Fibroblast of villous mesenchyme (primary cell): ENCODE data around the gene RGS18. TPM values are rescaled to one million over a fixed set of nuclear protein-coding genes. Genes with fewer than 3 reads are reported as not detected.
"Not testable (repeated sequence)": the region's sequence is repeated elsewhere in the genome, so short reads cannot be mapped to it uniquely, and the experiment has no call there.

Experiments used
- DNase-seq: peaks from one replicate; pipeline ENCODE4 v3.0.0-alpha.2; 2010; ENCODE audit warnings: low read depth
- H3K4me3 ChIP-seq: 2 replicates; pipeline ENCODE4 v1.5.1; 2011; ENCODE audit warnings: low read depth, mild to moderate bottlenecking, low read length
- CTCF ChIP-seq: IDR thresholded peaks from 2 replicates; pipeline ENCODE4 v1.5.1; 2012; ENCODE audit warnings: low read depth, mild to moderate bottlenecking, low read length; ENCODE audit not compliant: insufficient read depth
- total RNA-seq: library from RNA; depleted of rRNA; stranded (reverse); fragments of >200 nt; gene quantifications from 2 replicates; pipeline ENCODE4 v1.2.3, GENCODE V29; 2012

The RGS18 gene
- total RNA-seq, 1 donor: not detected

GRCh38 chr1:192126030-192126619, 32.1 kb upstream of the RGS18 start:
- TF ChIP-seq CTCF: no peak

DNA sequence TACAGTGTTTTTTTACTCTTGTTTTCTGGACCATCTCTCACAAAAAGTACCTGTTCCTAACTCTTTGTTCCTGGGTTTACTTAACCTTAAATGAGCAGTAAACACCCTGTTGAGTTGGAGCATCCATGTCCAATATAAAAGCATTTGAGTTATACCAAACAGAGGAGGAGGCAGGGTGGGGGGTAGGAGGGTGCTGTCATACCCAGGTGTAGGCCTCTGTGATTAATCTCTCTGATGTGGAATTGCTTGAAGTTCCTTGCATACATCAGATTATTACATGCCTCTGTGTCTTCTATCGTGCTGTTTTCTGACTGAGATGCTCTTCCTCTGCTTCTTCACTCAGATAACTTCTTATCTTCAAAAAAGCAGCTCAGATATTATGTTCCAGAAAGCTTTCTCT, 28.1 kb upstream of the RGS18 start:
- TF ChIP-seq CTCF: no peak
- DNase-seq: no peak
- H3K4me3 ChIP-seq: no peak overlapping the region

More at GRCh38 chr1:192126030-192126619, 32.1 kb upstream of the RGS18 start:
- no peak overlapping the region for H3K4me3 ChIP-seq
- DNase-seq: no peak

GRCh38 chr1:192130865-192131264, 27.4 kb upstream of the RGS18 start:
- H3K4me3 ChIP-seq, DNase-seq: not testable (repeated sequence)

DNA sequence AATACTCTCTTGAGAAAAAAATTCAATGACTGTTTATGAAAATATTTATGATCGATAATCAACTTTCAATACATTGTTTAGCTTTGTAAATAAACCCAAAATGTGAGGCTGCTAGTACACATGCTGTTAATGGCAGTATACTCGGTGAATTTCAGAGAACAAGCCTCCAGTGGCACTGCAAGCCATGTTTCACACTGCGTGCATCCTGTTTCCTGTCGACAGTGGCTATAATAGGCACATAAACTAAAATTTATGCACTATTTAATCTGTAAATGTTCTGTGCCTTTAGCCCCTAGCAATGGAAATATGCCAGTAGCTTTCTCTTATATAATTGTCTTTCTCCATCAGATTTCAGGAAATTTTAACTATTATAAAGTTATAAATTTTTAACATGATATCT, 26.3 kb upstream of the RGS18 start:
- TF ChIP-seq CTCF: no peak
- DNase-seq: no peak
- no peak overlapping the region for H3K4me3 ChIP-seq

DNA sequence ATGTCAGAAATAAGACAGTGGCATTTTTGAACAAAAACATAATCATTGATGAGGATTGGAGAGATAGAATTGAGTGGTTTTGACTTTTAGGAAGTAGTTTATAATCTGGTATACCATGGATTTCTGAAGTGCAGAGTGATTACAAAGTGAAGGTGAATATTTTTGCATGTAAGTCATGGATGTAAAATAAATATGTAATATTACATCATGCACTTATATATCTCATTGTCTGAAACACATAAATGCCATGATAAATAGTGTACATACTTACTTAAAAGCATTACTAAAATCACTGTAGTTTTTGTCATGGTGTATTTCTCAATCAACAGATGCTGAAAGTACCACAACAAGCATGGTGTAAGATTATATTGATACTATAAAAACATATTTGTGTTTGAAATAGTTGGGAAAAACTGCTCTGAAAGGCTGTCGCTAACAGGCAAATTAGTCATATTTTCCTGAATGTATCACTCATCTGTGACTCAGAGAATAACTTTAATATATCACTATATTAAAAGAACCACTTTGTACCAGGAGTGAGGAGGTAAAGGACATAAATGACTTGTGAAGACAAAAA, 24.8 kb upstream of the RGS18 start:
- DNase-seq: peak; percentile 1
- H3K4me3 ChIP-seq: no peak overlapping the region
- no peak for TF ChIP-seq CTCF

DNA sequence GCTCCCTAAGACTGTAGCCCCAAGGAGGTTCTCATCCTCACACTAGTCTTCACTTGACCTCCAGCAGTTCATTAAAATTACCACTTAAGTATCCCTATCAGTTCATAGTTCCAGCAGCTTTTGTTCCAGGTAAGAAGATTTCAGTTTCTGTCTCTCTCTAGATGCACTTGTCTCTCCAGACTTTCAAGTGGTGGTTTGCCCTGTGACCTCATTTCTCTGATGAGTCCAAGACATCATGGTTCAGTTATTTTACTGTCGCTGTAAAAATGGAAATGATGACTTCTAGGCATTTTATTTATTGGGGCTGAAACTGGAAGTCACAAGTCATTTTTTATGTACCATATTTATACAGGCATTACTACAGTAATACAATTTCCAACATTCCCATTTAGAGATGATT, 17.9 kb upstream of the RGS18 start:
- DNase-seq: no peak
- no peak for TF ChIP-seq CTCF
- H3K4me3 ChIP-seq: no peak overlapping the region

- no peak for DNase-seq
- no peak overlapping the region for H3K4me3 ChIP-seq
- TF ChIP-seq CTCF: no peak
Measured at GRCh38 chr1:192147221-192147620, 11.0 kb upstream of the RGS18 start.
